GM19395 (cell line): ENCODE measurements around the gene CCDC82.

Source experiments
- ATAC-seq: cut with Tn5 transposase; IDR thresholded peaks from one replicate; pipeline ENCODE4 v1.9.1; 2021; ENCODE audit warnings: mild to moderate bottlenecking, moderate library complexity; ENCODE audit not compliant: unreplicated experiment

The CCDC82 gene

DNA sequence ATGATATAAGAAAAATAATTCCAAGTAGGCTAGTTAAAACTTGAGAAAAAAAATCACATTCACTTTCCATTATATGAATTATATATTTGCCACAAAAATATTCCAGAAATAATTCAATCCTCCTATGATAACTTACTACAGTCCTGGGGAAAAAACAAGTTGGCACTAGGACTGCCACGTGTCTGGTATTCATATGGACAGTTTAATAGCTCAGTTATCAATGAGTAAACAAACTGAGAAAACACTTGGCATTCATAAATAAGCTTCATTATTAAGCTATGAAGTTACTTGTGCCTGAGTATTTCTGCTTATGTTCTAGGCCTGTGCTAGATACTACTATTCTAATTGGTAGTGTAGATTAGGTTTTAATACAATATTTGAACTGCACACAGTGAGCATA, 24.2 kb downstream of the CCDC82 start:
- no peak for ATAC-seq

DNA sequence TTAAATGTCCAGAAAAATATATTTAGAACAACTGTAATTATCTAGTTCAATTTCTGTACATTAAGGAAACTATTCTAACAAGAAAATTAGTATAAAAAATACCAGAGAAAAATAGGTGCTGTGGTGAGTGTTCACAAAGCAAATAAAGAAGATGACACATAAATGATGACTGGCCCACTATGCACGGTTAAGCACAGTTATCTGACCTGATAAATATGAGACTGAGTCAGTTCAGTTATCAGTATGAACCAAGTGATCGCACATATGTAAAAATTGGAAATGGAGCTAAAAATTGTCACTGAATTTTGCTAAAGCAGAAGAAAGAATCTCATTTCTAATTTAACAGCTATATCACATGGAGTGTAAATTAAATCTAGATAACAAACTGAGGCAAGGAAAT, 27.9 kb downstream of the CCDC82 start:
- no peak for ATAC-seq

DNA sequence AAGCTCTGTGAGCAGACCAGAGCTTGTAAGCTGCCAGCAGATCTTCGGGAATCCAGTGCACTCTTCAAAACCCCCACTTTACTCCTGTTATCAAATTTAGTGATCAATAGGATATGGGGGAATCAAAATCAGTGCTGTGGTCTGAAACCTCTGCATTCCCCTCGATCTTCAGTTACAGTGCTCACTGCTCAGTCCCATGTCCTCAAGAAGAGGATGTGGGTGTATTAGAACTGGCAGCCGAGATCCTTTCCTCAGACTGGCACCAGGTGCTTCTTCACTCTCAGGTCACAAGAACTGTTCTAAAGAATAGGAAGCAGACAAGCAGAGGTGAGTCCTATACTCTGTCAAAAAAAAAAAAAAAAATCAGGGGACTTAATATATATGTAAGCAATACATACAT, 31.4 kb downstream of the CCDC82 start:
- ATAC-seq = peak; percentile 36

DNA sequence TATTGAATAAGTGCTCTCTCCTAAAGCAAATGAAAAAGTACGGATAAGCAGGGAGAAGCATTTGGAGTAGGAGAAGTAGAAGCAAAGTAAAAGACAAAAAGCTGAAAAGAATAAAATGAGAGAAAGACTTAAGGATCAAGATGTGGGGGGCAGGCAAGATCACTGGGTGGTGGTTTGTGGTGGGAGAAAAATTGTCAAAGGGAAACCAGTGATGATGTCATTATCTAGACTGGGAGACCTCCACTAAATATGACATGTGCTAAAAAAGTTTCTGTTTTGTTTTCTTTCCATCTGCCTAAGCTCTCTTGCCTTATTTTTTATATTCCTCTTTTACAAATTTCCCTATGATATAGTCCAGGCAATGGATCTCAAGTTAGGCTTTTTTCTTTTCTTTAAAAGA, 31.9 kb downstream of the CCDC82 start:
- peak; percentile 63 for ATAC-seq

DNA sequence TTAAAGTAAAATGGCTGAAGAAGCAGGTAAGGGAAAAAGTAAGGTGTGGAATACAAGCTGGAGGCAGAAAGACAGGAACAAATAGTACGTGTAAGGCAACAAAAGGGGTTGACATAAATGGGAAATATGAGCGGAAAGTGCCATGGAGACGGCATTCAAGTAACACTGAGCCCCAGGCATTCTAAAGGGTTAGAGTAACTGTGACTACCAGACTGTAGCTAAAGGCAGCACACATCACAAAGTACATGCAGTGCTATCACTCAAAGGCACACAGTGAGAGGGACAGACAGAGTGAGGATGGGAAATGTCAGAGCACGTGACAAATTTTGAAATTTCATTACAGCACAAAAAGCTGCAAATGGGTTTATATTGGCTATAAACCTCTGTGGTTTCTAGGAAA, 32.9 kb downstream of the CCDC82 start:
- ATAC-seq = no peak

DNA sequence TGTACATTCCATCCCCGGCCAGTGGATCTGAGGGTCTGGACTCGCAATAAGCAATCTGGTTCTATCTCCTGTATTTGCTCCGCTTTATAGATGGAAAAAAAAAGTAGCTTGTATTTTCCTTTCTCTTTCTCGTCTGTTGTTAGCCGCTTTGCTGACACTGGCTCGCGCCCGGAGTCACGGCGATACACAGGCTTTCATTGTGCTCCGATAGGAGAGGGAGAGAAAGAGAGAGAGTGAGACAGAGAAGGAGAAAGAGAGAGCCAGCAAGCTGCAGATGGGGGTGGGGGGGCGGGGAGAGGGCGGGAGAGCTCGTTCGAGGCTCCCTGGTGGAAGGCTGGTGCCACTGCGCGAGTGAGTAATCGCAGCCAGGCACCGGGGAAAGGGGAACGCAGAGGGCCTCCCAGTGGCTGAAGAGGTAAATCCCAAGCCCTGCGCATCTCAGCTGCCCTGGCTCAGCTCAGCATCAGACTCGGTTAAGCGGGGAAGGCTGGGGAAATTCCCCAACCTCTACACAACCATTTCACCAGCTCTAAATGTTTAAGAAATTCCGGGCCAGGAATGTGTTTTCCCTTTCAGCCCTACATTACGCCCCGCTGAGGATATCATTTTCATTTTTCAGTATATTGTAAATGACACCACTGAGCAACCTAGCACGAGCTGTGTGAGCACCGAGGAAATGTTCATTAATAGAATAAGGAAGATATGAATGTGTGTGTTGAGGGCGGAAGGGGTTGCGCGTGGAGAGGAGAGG, 46.6 kb downstream of the CCDC82 start, which contains the start of gene MAML2:
Gene MAML2, minus strand, starts transcription at position 235 of the 751 bp plus-strand sequence. CDS start 1,300 bp downstream, outside the sequence.
- ATAC-seq = peak; percentile 74

DNA sequence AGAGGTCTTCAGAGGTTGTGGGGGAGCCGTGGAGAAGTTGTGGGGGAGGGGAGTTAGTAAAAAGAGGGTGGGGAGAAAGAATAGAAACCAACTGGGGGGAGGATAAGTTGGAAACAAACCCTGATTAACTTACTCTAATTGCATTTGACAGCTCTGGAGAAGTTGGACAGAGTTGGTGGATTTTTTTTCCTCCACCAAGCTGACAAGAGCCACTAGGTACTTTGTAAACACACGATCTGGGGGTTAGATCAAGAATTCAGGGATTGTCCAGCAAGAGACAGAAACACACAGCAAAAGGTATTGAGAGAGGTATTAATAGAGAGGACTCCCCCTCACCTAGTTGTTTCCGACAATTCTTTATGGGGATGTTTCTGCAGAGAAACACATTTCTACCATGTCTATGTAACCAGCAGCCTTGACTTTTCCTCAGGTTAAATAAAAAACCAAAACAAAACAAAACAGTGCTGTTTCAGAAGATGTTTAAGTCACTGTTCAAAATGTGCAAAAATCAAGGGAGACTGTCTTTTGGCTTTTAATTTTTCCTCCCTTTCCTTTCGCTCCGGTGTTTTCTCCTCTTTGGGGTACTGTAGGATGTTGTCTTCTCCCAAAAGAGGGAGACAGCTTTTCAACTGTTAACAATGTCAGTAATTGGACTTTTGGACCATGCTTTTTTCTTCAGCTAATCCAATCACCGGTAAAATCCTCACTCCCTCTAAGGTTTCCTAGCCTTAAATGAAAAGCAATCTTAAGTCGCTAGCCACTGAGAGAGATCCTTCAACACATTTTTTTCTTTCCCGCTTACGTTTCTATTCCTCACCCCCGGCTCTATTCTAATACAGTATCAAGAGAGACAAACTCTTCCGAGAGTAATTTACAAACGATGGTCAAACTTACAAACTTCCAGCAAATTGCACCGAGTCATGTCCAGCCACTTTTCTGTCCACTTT, 47.4 kb downstream of the CCDC82 start:
- no peak for ATAC-seq

DNA sequence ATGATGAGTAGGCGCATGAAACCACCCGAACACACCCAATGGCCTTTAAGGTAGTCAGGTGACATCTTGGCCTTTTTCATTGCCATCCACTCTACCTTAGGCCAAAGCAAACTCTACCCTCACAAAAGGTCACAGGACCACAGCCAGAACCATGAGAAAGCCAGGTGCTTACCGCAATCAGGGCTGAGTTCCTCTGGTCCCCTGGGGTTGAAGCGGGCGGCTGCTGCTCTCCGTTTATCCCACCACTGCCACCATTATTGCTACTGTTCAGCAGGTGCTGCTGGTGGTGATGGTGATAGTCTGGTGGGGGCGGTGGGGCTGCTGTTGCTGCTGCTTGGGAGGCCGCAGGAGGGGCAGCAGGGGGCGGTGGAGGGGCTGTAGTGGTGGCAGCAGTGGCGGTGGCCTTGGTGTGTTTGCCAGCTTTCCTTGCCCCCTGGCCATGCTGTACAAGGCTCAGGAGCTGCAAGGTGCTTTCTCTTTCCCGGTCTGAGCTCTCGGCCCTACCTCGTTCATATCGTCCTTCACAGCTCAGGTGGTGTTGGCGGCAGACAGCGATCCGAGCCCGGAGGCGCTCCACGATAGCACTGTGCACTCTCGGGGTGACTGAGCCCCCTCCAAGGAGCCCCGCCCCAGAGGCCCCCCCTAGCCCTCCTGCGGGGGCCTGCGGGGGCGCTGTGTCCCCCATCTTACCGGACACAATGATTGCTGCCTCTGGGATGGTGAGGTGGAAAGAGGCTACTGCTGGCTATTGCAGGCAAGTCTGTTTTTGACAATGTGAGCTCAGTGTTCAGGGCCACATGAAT, 48.3 kb downstream of the CCDC82 start:
- peak; percentile 34 for ATAC-seq

DNA sequence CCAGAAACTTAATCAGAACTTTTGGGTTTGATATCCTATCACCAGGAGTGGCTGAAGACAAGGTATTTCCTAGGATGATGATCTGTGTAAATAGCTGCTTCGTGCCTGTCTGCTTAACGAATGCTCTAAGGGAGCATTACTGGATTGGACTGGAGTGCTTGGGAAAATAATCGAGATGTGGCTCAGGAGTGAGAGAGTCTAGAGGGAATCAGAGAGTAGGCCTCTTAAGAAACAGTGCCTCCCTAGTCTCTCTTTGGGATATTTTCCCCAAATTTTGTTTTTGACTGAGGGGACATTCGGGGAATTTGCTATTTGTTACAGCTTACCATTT, 49.2 kb downstream of the CCDC82 start:
- ATAC-seq = no peak

DNA sequence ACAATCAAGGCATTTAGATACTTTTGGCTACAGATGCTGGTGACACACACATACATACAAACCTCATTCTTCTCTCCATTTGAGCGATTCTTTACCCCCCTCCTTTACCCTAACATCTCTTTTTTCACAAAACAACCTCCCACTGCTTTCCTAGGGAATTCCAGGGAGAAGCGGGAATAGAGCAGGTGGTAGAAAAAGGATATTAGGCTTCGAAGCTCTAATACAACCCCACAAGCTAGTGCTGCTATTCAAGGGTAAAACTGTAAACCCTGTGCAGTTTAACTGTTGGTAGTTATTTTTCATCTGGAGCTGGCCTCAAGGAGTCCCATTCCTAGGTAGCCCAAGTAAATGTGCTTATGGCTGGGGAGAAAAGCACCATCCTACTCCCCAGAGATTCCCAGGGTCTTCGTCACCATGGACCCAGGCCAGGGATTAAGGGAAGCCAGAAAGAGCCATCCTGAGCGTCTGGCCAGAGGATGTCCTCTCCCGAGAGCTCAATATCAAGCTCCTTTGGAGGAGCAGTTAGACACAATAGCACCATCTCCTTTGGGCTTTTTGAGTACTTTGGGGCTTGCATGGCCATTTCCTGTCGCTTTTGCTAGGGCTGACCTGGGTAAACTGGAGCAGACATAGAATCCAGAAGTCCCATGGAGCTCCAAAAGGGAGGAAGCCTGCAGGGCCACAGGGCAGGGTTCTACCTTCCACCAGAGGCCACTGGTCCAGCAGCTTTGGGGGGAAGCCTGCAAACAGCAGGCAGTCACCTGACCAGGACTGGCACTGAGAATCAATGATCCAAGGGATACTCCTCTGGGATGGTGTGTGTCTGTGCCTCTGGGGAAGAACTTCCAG, 49.8 kb downstream of the CCDC82 start:
- no peak for ATAC-seq

DNA sequence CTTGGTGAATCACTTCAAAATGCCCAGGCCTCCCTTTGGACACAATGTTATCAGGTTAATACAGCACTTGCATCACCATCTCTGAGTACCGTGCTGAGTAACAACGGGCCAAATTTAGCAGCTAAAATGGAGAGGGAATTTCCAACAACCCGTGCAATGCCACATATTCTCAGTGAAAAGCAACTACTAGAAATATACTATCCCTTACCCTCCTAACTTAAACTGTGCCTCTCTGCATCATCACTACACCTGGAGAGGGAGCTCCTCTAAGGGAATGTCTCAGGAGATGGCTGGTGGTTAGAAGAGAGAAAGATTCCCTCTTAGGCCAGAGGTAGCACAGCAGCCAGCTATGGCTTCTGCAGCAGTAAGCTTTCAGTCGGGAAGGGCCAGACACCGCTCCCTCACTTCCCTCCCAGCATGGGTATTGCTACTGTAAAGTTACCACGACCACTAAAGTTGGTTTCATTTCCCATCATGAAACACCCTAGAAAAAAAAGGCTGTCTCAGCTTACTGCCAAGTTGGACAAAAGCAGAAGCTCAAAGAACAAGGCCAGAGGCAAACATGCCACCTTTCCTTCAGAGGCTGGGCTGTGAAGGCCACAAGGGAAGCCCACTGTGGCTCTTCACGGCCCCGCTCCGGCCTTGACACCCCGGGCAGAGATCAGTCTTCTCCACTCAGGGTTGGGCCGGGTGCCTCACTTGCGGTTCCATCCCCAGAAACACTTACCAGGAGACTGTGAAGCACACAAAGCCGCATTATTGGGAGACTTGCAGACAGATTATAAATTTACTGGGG, 50.6 kb downstream of the CCDC82 start:
- peak; percentile 48 for ATAC-seq

DNA sequence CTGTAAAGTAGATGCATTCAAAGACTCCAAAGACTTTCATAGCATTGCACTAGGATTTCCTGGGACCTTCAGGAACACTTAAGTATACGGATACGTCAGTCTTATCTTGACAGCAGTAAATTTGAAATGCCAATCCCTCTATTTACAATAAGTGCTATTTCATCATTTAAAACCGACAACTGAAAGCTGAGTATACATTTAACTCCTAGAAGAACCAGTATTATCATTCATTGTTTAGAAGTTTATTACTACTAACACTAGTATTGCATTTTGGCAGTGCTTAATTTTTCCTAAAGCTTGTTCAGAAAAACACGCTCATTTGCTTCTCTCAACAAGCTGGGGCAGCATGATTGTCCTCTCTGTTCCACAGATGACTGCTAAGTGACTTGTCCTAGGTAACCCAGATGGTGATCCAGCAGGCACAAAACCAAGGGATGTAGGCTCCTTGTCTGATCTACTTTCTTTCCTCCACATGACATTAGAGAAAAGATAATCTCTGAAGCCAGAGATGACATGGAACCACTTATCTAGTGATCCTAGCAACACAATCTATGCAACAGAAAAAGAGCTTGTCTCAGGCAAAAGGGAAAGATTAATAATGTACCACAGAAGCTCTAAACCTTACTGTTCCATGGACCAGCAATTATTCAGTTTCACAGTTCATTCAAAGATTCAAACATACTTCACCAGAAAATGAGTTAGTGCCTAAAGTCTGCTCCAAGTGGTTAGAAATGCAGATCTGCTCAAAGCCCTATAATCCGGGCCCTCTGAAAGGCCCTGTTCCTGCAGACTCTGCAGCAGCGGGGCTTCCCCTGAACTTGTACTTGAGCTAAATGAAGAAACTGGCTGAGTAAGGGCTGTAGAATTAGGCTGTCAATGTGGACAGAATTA, 51.9 kb downstream of the CCDC82 start:
- ATAC-seq = peak; percentile 34

DNA sequence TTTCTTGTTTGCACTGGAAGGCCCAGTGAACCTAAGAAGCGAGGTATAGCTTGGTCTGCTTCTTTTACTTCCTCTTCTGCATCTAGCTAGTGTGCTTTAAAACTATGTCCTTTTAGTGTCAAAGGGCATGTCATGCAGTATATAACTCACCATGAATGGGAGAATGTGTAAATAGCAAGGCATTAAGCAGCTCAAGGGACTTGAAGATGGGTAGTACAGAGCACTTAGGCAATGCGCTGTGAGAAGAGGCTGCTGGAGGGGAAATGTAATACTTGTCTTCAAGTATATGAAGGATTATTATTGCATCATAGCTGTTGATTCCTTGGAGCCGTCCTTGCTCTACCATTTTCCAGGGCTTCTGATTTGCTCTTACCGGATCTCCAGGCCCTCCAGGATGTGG, 54.3 kb downstream of the CCDC82 start:
- no peak for ATAC-seq

DNA sequence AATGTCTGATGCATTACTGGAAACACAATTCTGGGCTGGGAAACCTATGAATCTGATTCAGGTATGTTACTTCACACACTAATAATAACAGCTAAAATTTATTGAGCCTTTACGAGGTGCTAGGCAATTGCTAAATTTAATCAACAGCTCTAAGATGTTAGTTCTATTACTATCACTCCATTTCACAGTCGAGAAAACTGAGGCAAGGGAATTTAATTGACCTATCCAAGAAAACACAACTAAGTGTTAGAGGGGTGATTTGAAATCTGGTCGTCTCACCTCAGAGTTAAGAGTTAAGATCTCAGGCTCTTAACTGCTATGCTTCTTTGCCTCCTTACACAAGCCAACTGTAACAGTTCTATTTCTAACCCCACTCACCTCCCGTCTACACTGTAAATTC, 55.5 kb downstream of the CCDC82 start:
- ATAC-seq = no peak

DNA sequence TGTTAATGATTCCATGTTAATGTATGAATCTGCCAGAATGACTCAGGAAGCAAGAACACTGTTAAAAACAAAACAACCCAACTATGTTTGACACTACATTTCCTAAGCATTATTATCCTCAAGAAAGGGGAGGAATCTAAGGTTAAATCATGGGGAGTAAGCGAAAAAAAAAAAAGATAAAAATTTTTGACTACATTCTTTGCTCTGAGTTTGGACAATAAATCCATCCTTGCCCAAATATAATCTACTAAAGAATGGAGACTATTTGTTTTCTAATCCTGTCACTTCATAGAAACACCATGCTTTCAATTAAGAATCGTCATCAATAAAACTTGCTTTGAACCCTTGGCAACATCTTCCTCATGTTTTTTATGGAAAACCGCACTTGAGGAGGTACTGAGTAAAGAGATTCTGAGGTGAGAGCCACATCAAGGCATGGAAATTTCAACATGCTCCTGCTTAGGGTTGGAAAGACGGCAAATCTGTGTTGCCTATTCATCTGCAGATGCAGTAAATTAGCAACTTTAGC, 56.5 kb downstream of the CCDC82 start:
- no peak for ATAC-seq

DNA sequence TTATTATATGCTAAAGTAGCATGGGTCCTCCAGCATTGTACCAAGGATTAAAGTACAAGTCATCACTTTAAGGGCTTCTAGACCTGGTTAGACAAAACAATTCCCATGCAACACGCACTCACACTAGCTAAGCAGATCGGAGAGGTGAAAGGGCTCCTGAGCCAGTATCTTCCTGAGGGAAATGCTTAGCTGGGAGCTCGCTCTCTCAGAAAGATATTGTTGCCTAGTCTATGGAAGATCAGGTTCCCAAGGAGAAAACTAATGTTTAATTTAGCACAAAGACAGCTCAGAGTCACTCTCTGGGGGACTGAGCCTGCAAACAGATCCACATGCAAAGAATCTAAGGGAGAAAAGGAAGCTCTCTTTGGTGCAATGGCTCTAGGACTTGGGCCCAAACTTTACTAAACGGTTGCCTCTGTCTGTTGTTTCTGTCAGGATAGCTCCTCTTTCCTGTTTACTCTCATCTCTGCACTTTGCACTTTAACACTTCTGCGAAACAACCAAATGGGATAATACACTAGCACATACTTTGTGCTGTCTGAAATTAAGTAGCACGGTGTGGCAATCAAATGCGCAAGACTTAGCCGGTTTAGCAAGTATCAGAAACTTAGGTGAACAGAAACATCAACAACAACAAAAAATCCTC, 57.5 kb downstream of the CCDC82 start:
- no peak for ATAC-seq

DNA sequence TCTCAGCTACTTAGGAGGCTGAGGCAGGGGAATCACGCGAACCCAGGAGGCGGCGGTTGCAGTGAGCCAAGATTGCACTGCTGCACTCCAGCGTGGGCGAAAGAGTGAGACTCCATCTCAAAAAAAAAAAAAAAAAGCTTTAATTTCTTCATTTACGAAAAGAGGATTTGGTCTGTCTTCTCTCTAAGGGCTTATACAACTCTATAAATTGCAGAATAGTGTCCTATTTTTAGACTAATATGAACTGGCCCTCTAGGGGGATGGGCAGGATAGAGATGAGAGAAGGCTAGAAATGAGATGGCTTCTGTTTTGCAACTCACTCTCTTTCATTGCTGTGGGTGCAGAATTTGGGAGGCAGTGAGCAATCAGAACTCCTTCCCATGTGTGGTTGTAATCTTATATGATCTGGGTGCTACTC, 58.0 kb downstream of the CCDC82 start:
- peak; percentile 49 for ATAC-seq

DNA sequence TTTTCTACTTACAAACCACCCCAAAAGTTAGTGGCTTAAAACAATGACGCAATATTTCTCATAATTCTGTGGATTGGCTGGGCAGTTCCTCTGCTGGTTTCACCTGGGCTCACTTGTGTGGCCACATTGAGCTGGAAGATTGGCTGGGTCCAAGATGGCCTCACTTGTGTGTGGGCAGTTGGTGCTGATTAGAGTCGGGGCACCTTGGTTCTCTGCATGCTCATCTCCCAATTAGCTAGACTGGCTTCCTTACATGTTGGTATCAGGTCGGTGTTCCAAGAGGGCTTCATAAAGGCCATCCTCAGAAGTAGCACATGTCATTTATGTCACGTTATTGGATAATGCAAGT, 59.2 kb downstream of the CCDC82 start:
- no peak for ATAC-seq
